GM15510 (cell line): ENCODE results near the gene PLCD1.

Experiments used
- POLR2A ChIP-seq: IDR thresholded peaks from 3 replicates; pipeline ENCODE4 v1.6.1; 2011; ENCODE audit warnings: borderline replicate concordance; ENCODE audit not compliant: insufficient read length; ENCODE audit errors: extremely low read depth

The PLCD1 gene

DNA sequence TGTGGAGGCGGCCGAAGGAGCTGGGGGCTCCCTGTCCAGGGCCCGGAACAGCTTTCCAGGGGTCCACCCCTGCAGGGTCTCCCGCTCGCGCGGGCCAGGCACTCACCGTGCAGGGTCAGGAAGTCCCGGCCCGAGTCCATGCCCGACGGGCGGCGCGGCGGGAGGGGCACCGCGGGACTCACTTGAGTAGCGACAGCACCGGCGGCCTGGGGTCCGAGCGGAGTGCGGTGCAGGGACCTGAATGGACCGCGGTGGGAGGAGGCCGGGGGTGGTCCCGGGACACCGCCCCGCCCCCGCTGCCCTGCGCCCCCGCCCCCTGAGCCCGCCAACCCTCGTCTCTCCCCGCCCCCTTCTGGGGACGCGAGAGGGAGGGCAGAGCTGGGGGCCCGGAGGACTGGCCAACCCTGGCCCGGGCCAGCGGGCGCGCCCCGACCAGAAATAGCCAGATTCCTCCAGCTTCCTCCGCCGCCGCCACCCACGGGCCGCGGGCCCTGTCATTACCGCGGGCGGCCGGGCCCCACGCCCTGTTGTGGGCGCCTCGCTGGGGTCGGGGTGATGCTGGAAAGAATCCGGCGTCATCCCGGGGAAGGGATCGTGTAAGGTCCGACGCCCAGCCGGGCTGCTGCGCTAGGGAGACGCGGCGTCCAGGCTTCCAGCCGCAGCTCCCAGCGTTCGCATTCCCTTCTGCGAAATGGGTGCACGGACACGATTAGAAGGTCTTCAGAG lies at the start of gene PLCD1:
Gene PLCD1, minus strand, starts transcription at position 243 of the 726 bp plus-strand sequence. Its CDS starts 103 bp downstream, at position 140.
- no peak for TF ChIP-seq POLR2A

DNA sequence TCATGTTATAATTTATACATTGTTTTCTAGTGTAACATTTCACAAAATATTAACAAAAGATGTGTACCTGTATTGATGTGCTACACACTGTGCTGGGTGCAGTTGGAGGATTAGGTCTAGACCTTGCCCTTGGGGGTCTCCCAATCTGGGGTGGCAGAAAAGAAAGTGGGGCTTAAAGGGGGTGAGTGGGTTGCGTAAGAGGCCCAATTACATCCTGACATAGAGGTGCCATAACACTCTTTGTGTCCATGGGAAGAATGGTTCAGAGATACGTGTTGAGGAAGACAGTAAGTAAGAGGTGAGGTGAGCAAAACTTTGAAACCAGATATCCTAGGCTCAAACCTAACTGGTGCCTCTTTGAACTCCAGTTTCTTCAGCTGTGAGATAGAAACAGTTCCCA lies 40.6 kb upstream of the PLCD1 start:
- no peak for TF ChIP-seq POLR2A

DNA sequence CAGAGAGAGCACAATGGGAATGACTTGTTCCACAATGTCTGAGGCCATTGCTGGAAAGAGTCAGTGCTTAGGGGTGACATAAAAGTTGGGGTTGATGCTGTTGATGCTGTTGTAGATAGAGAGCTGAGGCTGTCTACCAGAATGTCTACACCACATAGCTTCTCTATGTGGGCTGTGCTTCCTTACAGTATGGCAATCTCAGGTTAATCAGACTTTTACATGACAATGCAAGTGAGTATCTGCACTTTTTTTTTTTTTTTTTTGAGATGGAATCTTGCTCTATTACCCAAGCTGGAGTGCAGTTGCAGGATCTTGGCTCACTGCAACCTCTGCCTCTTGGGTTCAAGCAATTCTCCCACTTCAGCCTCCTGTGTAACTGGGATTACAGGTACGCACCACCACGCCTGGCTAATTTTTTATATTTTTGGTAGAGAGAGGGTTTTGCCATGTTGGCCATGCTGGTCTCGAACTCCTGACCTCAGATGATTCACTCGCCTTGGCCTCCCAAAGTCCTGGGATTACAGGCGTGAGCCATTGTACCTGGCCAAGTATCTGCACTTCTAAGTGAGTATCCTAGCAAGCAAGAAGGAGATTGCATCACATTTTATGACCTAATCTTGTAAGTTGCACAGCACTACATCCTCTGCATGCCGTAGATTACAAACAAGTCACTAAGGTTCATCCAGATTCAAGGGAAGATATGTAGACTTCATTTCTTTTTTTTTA lies 38.2 kb upstream of the PLCD1 start:
- TF ChIP-seq POLR2A = no peak

DNA sequence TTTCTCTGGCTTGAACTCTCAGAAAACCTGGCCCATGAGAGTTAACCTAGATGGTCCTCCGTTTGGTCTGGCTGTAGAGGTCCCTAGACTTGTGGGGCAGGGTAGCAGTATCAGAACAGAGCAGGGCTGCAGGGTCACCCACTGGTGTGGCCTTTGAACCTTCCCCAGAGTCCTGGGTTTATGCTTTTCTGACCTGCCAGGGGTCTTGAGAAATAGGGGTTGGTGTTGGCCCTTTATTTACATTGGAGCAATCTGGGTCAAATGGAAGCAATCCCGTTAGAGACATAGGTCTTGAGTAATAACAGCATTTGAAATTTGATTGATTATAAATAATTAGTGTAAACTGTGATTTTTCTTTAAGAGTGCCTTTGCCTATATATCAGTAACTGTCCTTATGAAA lies 33.4 kb upstream of the PLCD1 start:
- no peak for TF ChIP-seq POLR2A

DNA sequence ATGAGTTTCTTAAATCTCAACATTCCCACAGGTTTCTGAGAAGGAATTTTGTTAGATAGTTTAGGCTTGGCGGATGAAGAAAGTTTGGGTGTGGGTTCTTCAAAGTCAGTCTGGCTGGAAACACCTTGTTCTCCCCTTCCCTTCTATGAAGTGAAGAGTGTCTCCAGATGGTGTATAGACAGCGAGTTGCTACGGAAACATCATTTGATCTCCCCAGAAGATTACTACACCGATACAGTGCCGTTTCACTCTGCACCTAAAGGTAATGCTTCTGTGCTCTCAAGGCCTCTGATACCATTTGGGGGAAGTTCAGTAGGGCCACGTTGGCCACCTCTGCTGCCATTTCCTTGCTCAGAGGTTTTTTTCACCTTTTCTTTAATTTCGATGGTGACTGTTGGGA lies 30.1 kb upstream of the PLCD1 start:
- TF ChIP-seq POLR2A = no peak

DNA sequence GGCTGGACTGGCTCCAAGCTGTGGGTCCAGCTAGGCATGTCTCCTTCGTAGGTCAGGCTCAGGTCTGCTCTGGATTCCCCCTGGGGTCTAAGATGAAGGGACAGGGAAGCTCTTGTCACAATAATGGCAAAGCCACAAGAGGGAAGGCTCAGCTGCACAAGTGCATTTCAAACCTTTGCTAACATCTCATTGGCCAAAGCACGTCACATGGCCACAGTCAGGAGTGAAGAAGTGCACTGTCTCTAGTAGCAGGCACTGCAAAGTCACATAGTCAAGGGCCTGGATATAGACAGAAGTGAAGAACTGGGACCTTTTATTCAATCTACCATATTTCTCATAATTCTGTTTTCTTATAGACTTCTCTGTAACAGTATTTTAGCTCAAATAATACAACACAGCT lies 29.7 kb upstream of the PLCD1 start:
- no peak for TF ChIP-seq POLR2A

DNA sequence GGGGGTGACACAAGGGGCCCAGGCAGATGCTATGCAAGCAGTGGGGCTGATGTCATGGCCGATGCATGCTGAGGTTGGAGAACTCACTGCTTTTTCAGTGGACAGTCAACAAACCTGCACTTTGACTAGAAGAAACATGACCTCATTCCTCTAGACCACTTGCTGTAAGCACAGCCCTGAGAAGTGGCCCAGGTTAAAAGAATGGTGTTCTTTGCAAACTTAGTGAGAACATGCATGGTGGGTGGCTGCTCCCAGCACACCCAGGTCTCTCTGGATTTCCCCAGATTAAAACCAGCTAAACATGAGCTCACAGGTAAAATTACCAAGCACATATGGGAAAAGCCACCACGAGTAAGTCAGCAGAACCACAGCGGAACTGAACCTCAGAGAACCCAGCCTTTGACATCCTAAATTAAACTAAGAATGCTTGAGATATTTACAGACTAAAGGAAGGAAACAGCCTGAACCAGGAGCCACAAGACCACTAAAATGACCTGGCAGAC lies 25.1 kb upstream of the PLCD1 start:
- TF ChIP-seq POLR2A = no peak

DNA sequence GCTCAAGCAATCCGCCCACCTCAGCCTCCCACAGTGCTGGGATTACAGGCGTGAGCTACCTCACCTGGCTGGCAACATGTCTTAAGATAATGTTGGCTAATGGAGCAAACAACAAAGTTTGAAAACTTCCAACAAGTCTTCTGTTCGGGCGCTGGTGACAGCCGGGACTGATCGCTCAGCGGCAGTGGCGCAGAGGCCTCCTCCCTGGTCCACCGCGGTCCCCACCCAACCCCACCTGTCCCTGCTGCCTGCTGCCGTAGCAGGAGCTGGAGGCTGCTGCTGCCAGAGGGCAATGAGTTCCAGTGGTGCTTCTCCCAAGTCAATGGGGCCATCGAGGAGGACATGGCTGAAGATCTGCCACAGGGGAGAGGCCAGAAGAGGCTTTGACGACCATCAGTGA lies 21.7 kb upstream of the PLCD1 start:
- no peak for TF ChIP-seq POLR2A

DNA sequence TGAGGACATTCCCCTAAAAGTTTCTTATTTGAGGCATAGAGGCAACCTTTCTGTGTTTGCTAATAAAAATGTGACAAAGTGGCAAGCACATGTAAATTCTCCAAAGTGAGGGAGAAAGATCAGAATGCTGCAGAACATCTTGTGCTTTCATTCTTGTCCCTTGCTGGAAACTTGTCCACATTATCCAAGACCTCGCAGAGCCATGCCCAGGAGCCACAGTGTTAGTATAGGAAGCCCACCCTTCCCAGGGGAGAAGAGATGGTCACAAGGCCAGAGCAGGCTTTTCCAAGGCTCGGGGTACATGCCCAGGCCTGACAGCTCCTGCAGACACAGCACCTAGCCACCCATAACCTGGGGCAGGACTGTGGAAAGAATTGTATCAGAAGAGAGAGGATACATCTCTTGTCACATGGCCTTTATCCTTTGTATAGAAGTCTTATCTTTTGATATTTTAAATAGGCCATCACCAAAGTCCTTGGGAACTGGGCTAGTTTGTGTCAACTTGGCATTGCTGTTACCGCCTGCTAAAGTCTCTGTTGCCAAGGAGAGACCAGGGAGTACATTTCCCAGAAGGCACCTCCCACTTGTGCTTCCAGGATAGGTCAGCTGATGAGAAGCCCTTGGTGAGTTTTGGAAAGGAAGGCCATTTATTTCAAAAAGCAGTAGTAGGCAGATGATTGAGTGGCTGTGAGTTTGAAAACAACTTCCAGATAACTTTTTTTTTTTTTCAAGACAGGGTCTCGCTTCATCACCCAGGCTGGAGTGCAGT lies 20.1 kb upstream of the PLCD1 start:
- TF ChIP-seq POLR2A = no peak

DNA sequence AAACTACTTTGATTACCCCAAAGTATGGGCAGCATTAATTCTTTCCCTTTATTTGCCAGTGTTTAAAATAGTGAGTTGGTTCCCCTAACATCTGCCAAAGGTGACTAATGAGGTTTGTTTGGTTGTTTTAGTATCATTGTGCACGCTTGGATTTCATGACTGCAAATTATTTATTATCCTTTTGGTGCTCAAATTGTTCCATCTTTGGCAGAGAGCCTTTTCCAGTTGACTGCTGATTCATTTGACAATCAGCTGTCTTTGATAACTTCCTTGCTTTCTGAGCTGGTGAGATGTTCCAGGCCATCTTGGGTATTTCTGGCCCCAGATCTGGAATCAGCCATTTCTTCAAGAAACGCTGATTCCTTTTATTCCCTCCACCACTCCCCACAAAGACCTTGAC lies 18.5 kb upstream of the PLCD1 start:
- no peak for TF ChIP-seq POLR2A

DNA sequence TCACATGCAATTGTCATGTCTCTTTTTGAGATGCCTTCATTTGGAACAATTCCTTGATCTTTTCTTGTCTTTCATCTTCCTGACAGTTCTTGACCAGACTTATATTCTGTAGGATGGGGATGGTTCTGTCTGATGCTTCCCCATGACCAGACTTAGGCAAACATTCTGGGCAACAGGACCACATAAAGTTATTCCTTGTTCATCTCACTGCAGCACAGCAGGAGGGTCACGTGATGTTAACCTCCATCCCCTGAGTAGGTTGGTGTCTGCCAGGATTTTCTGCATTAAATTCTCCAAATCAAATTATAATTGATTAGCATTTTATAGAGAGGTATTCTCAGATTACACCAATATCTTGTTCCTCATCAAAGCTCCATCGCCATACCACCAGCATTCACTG lies 17.4 kb upstream of the PLCD1 start:
- TF ChIP-seq POLR2A = no peak

DNA sequence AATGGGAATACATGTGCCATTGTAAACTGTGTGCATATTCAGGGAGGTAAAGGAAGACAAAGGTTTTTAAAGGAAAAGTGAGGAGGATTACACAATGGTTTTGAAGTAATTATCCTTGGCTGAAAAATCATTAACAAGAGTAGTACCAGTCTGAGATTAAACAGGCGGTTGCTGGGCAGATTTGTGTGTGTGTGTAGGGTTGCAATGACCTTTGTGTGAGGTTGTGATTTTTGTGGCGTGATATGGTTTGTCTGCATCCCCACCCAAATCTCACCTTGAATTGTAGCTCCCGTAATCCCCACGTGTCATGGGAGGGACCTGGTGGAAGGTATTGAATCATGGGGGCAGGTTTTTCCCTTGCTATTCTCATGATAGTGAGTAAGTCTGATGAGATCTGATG lies 16.6 kb upstream of the PLCD1 start:
- no peak for TF ChIP-seq POLR2A

DNA sequence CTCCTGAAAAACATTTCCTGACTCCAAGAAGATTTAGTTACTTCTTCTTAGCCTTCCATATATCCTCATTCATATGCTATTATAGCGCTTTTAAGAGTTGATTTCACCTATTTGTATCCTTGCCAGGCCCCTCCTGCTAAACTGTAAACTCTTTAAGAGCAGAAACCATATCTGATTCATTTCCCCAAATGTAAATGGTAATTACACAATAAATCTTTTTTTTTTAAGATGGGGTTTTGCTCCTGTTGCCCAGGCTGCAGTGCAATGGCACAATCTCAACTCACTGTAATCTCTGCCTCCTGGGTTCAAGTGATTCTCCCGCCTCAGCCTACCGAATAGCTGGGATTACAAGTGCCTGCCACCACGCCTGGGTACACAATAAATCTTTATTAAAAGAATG lies 14.0 kb upstream of the PLCD1 start:
- TF ChIP-seq POLR2A = no peak

DNA sequence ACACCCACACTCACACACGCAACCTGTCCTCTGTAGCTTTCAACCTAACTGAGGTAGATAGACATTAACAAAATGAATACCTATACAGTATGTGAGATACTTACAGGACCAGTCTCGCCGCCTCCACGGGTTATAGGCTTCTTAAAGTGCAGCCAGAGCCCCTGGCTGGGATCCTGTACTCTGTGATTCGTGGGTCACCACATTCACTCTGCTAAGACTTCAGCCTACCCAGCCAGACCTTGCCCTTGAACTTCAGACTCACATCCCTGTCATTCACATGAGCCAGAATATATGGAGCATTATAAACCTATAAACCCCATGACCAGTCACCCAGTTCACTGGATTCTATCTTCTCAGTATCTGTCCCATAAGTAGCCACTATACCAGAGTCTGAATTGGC lies 11.0 kb upstream of the PLCD1 start:
- TF ChIP-seq POLR2A = no peak

DNA sequence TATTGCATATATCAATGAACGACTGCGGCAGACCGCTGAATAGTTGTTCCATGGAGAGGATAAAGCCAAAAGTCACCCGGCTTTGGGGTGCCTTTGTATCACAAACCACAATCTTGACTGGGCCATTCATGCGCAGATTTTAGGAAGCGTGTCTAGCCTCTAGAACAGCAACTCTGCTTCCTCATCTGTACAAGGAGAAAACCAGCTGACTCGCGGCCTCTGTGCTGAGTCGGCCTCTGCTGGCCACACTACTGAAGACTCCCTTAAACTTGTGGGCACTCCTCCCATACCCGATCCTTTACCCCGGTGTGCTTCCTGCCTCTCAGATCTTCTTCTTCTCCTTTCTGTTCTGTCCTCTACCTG lies 10.4 kb upstream of the PLCD1 start:
- no peak for TF ChIP-seq POLR2A
